Fibroblast of lung (primary cell): Measurements from ENCODE around the gene C11orf52.

ENCODE experiments used
- CTCF ChIP-seq, 2 donors: IDR thresholded peaks in 1 of 2; conservative IDR thresholded peaks in 1 of 2; 1 replicate in 1 of 2; 2 replicates in 1 of 2; pipeline ENCODE4 v1.5.1; 2011 to 2012; ENCODE audit warnings: low read length in 2 of 2, control low read depth in 1 of 2, inconsistent platforms in 1 of 2, low read depth in 1 of 2, mild to moderate bottlenecking in 1 of 2
- EZH2 ChIP-seq: IDR thresholded peaks from 2 replicates; pipeline ENCODE4 v1.5.1; 2012; ENCODE audit warnings: low read length, control low read depth, mild to moderate bottlenecking; ENCODE audit errors: missing control alignments

GRCh38 chr11:111870113-111870512 is 48.6 kb upstream of the C11orf52 start:
- no peak for TF ChIP-seq CTCF (conservative IDR thresholded peaks at IDR 0.05 in 1 of 2, IDR thresholded peaks at IDR 0.05 in 1 of 2; ENCODE audit: low read depth in 1 of 2, low read length in 2 of 2)
- no peak for TF ChIP-seq EZH2
